ENCODE results near the gene SIRT6.

DNA sequence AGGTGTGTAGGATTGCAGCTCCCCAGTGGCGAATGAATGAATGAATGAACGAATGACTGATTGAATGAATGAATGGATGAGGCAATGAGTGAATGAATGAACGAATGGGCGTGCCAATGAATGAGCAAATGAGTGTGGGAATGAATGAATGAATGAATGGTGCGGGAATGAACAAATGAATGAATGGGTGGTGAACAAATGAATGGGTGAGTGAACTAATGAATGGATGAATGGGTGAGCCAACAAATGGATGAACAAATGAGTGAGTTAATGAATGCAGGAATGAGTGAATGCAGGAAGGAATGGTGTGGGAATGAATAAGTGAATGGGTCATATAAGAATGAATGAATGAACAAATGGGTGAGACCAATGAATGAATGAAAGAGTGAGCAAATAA is 14.9 kb upstream of the SIRT6 start:
- TF ChIP-seq POLR2AphosphoS5 (IDR thresholded peaks at IDR 0.05) (no peak), REST (IDR thresholded peaks at IDR 0.05; ENCODE audit: borderline replicate concordance) (no peak), SMC3 (conservative IDR thresholded peaks at IDR 0.05; ENCODE audit: poor library complexity) (no peak)
